Prostate gland (tissue), 2 donors: Measurements from ENCODE around the gene BICC1.

Experiments
- CTCF ChIP-seq, 4 experiments: fragments of 200-600 bp in 2 of 4; fragments of 450-650 bp in 2 of 4; sonication (generic) in 2 of 4; IDR thresholded peaks; 1 replicate in 3 of 4; 2 replicates in 1 of 4; pipeline ENCODE4 v1.5.1; 2016 to 2019; ENCODE audit warnings: antibody characterized with exemption in 4 of 4, mild to moderate bottlenecking in 2 of 4, moderate library complexity in 2 of 4
- POLR2A ChIP-seq: fragments of 450-650 bp; IDR thresholded peaks from one replicate; pipeline ENCODE4 v1.6.1; 2016; ENCODE audit warnings: antibody characterized with exemption, mild to moderate bottlenecking
- POLR2AphosphoS5 ChIP-seq: sonication (generic); formaldehyde crosslinking; IDR thresholded peaks from one replicate; pipeline ENCODE4 v1.6.1; 2017; ENCODE audit warnings: antibody characterized with exemption

GRCh38 chr10:58837826-58838225 lies 325.2 kb downstream of the BICC1 start:
- TF ChIP-seq CTCF (IDR thresholded peaks at IDR 0.05) = no peak
- TF ChIP-seq POLR2A = no peak
- no peak for TF ChIP-seq POLR2AphosphoS5
